H9 (cell line): ENCODE results near the gene SGSM2. TPM values are rescaled to one million over a fixed set of nuclear protein-coding genes. Genes with fewer than 3 reads are reported as not detected.

Source experiments
- DNase-seq: peaks from one replicate; pipeline ENCODE4 v3.0.0-alpha.2; 2017
- H2AFZ ChIP-seq: one replicate; pipeline ENCODE4 v1.6.1; 2013; ENCODE audit warnings: mild to moderate bottlenecking, low read length, control low read depth, moderate library complexity
- H2AK5ac ChIP-seq: 2 replicates; pipeline ENCODE4 v1.6.1; 2013; ENCODE audit warnings: low read length, control low read depth, mixed read lengths; ENCODE audit not compliant: insufficient read length
- H2BK120ac ChIP-seq: one replicate; pipeline ENCODE4 v1.6.1; 2013; ENCODE audit warnings: low read depth, mild to moderate bottlenecking, low read length, control low read depth, inconsistent platforms; ENCODE audit not compliant: poor library complexity, severe bottlenecking
- H2BK12ac ChIP-seq: 2 replicates; pipeline ENCODE4 v1.6.1; 2013; ENCODE audit warnings: low read length, control low read depth, mixed read lengths, low read depth; ENCODE audit not compliant: insufficient read length
- H2BK15ac ChIP-seq: 2 replicates; pipeline ENCODE4 v1.6.1; 2013; ENCODE audit warnings: low read depth, low read length, control low read depth
- H2BK20ac ChIP-seq: one replicate; pipeline ENCODE4 v1.6.1; 2013; ENCODE audit warnings: low read depth, mild to moderate bottlenecking, low read length, control low read depth, inconsistent platforms; ENCODE audit not compliant: poor library complexity, severe bottlenecking
- H2BK5ac ChIP-seq: 2 replicates; pipeline ENCODE4 v1.6.1; 2013; ENCODE audit warnings: low read length, control low read depth, mixed read lengths; ENCODE audit not compliant: insufficient read length
- H3K14ac ChIP-seq: 2 replicates; pipeline ENCODE4 v1.6.1; 2013; ENCODE audit warnings: low read length, control low read depth; ENCODE audit not compliant: insufficient read depth
- H3K18ac ChIP-seq: 2 replicates; pipeline ENCODE4 v1.6.1; 2013; ENCODE audit warnings: low read depth, mild to moderate bottlenecking, mixed read lengths, low read length, control low read depth; ENCODE audit not compliant: insufficient read length
- H3K23ac ChIP-seq: 2 replicates; pipeline ENCODE4 v1.6.1; 2013; ENCODE audit warnings: low read length, control low read depth, mixed read lengths, low read depth; ENCODE audit not compliant: insufficient read length
- H3K23me2 ChIP-seq: 2 replicates; pipeline ENCODE4 v1.6.1; 2013; ENCODE audit warnings: low read depth, mild to moderate bottlenecking, mixed read lengths, low read length, control low read depth; ENCODE audit not compliant: insufficient read length, poor library complexity, severe bottlenecking
- H3K27ac ChIP-seq: 2 replicates; pipeline ENCODE4 v1.5.1; 2013; ENCODE audit warnings: low read length, control low read depth, mixed read lengths, low read depth; ENCODE audit not compliant: insufficient read length
- H3K27me3 ChIP-seq: 2 replicates; pipeline ENCODE4 v1.6.1; 2013; ENCODE audit warnings: low read length, control low read depth, inconsistent platforms; ENCODE audit not compliant: insufficient read depth
- H3K4ac ChIP-seq: 2 replicates; pipeline ENCODE4 v1.6.1; 2013; ENCODE audit warnings: low read depth, mild to moderate bottlenecking, control low read depth, inconsistent platforms, low read length, moderate library complexity
- H3K4me1 ChIP-seq: 2 replicates; pipeline ENCODE4 v1.6.1; 2013; ENCODE audit warnings: low read length, control low read depth, inconsistent platforms; ENCODE audit not compliant: insufficient read depth
- H3K4me2 ChIP-seq: 2 replicates; pipeline ENCODE4 v1.6.1; 2013; ENCODE audit warnings: low read length, control low read depth, mixed read lengths; ENCODE audit not compliant: insufficient read length, insufficient read depth
- H3K56ac ChIP-seq: 2 replicates; pipeline ENCODE4 v1.6.1; 2013; ENCODE audit warnings: low read depth, mild to moderate bottlenecking, mixed read lengths, low read length, control low read depth; ENCODE audit not compliant: insufficient read length
- H3K79me1 ChIP-seq: 2 replicates; pipeline ENCODE4 v1.6.1; 2013; ENCODE audit warnings: low read depth, mild to moderate bottlenecking, moderate library complexity, low read length, control low read depth, inconsistent platforms; ENCODE audit not compliant: insufficient read depth, poor library complexity, severe bottlenecking
- H3K79me2 ChIP-seq: 2 replicates; pipeline ENCODE4 v1.6.1; 2013; ENCODE audit warnings: low read length, control low read depth, inconsistent platforms; ENCODE audit not compliant: insufficient read depth
- H3K9ac ChIP-seq: 2 replicates; pipeline ENCODE4 v1.6.1; 2013; ENCODE audit warnings: low read length, control low read depth, mixed read lengths; ENCODE audit not compliant: insufficient read length; ENCODE audit errors: extremely low read depth
- H3K9me3 ChIP-seq: one replicate; pipeline ENCODE4 v1.6.1; 2013; ENCODE audit warnings: low read depth, low read length, inconsistent platforms; ENCODE audit not compliant: control insufficient read depth
- H3T11ph ChIP-seq: one replicate; pipeline ENCODE4 v1.6.1; 2013; ENCODE audit warnings: mild to moderate bottlenecking, low read length, control low read depth, inconsistent platforms
- H4K20me1 ChIP-seq: one replicate; pipeline ENCODE4 v1.6.1; 2013; ENCODE audit not compliant: control insufficient read depth, insufficient read length, insufficient read depth
- H4K5ac ChIP-seq: 2 replicates; pipeline ENCODE4 v1.6.1; 2013; ENCODE audit warnings: low read depth, mild to moderate bottlenecking, mixed read lengths, low read length, control low read depth; ENCODE audit not compliant: insufficient read length
- H4K8ac ChIP-seq: replicated peaks from 2 replicates; pipeline ENCODE4 v1.6.1; 2013; ENCODE audit warnings: low read length, control low read depth, mixed read lengths, low read depth; ENCODE audit not compliant: insufficient read length
- H4K91ac ChIP-seq: 2 replicates; pipeline ENCODE4 v1.6.1; 2013; ENCODE audit warnings: low read depth, mild to moderate bottlenecking, moderate library complexity, mixed read lengths, low read length, control low read depth; ENCODE audit not compliant: insufficient read length
- H3K27ac Mint-ChIP-seq, 3 experiments: 2 replicates in 2 of 3; 3 replicates in 1 of 3; pipeline ENCODE4 v1.8.0; 2020 to 2021; ENCODE audit warnings: mixed read lengths in 3 of 3, mild to moderate bottlenecking in 1 of 3, moderate library complexity in 1 of 3
- H3K27me3 Mint-ChIP-seq: 2 replicates; pipeline ENCODE4 v1.8.0; 2021; ENCODE audit warnings: low read depth, mild to moderate bottlenecking, moderate library complexity, mixed read lengths
- H3K36me3 Mint-ChIP-seq, 3 experiments: 2 replicates in 2 of 3; 3 replicates in 1 of 3; pipeline ENCODE4 v1.8.0; 2020 to 2021; ENCODE audit warnings: low read depth in 3 of 3, mixed read lengths in 3 of 3; ENCODE audit not compliant: insufficient read depth in 1 of 3
- H3K4me1 Mint-ChIP-seq, 2 experiments: 2 replicates each; pipeline ENCODE4 v1.8.0; 2020; ENCODE audit warnings: mixed read lengths in 2 of 2
- H3K4me3 Mint-ChIP-seq, 2 experiments: 2 replicates in 1 of 2; 3 replicates in 1 of 2; pipeline ENCODE4 v1.8.0; 2020 to 2021; ENCODE audit warnings: mild to moderate bottlenecking in 2 of 2, mixed read lengths in 2 of 2, moderate library complexity in 1 of 2
- H3K9me3 Mint-ChIP-seq, 2 experiments: 2 replicates in 1 of 2; 3 replicates in 1 of 2; pipeline ENCODE4 v1.8.0; 2020; ENCODE audit warnings: mild to moderate bottlenecking in 2 of 2, mixed read lengths in 2 of 2, moderate library complexity in 1 of 2
- WGBS: extraction: QIAGEN DNeasy Blood & Tissue Kit; methylation state at CpG from one replicate; pipeline ENCODE4 v1.1.7; 2013; ENCODE audit warnings: missing lambda C conversion rate, low lambda C conversion rate, mixed read lengths; ENCODE audit not compliant: insufficient read length; ENCODE audit errors: extremely low coverage; 5-methylcytosine and 5-hydroxymethylcytosine counted together
- total RNA-seq: library from RNA; stranded (reverse); gene quantifications from 2 replicates; pipeline ENCODE4 v1.2.1, GENCODE V29; 2021
- TF ChIP-seq, protein P1 (sequence below): fragments of 200-600 bp; sonication (generic); conservative IDR thresholded peaks from 3 replicates; pipeline ENCODE4 v1.8.0; 2021; ENCODE audit warnings: antibody characterized with exemption, mild to moderate bottlenecking

Gene SGSM2
- total RNA-seq, 1 experiment from 2014 or later, result 45.6 TPM

DNA sequence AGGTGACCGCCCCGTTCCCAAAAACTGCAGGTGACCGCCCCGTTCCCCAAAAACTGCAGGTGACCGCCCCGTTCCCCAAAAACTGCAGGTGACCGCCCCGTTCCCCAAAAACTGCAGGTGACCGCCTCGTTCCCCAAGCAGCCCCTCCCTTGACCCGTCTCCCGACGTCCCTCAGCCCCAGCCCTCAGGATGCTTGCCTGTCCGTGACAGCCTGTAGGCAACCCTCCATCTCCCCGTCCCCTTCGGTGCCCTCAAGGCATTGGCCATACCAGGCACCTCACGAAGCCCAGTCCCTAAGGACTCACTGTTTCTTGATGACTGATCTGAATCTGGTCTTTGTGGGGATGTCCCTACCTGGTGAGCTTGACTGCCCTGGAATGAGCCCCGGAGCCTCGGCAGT is 25.1 kb downstream of the SGSM2 start:
- peaks cover 2 to 4% of the 10 kb centered on the region in 2 experiments for H3K4me1 Mint-ChIP-seq
- no peak overlapping the region; a peak in 1 of 5 replicates for H3K4me3 Mint-ChIP-seq
- Histone ChIP-seq H3K4me1 (0 out of 2 replicates have a peak, but pooled peaks cover 2% of the 10 kb centered on the region), H3K27ac (no peak overlapping the region), H2BK15ac (no peak overlapping the region), H3K79me2 (no peaks in the 10 kb centered on the region), H3K4ac (no peak overlapping the region), H3K9ac (no peak overlapping the region), H3K9me3 (no peaks in the 10 kb centered on the region), H2BK120ac (no peak overlapping the region), H2AFZ (no peak overlapping the region), H3K27me3 (no peaks in the 10 kb centered on the region), H2BK20ac (no peak overlapping the region), H4K5ac (no peak overlapping the region), H3K18ac (no peak overlapping the region), H4K91ac (no peak overlapping the region), H2AK5ac (no peak overlapping the region), H2BK12ac (no peak overlapping the region), H3K23ac (no peak overlapping the region), H4K20me1 (no peaks in the 10 kb centered on the region), H3T11ph (no peak overlapping the region), H4K8ac (no peak overlapping the region), H3K23me2 (no peaks in the 10 kb centered on the region), H3K14ac (no peak overlapping the region), H2BK5ac (no peak overlapping the region), H3K79me1 (no peaks in the 10 kb centered on the region), H3K56ac (no peak overlapping the region), H3K4me2 (no peak overlapping the region)
- no peak for DNase-seq
- no CpG with 5 or more reads among the region's 19 CpGs for WGBS
- peaks cover 3% of the 10 kb centered on the region; the same call in 1 of the 2 replicates for H3K27me3 Mint-ChIP-seq
- TF ChIP-seq, protein P1, sequence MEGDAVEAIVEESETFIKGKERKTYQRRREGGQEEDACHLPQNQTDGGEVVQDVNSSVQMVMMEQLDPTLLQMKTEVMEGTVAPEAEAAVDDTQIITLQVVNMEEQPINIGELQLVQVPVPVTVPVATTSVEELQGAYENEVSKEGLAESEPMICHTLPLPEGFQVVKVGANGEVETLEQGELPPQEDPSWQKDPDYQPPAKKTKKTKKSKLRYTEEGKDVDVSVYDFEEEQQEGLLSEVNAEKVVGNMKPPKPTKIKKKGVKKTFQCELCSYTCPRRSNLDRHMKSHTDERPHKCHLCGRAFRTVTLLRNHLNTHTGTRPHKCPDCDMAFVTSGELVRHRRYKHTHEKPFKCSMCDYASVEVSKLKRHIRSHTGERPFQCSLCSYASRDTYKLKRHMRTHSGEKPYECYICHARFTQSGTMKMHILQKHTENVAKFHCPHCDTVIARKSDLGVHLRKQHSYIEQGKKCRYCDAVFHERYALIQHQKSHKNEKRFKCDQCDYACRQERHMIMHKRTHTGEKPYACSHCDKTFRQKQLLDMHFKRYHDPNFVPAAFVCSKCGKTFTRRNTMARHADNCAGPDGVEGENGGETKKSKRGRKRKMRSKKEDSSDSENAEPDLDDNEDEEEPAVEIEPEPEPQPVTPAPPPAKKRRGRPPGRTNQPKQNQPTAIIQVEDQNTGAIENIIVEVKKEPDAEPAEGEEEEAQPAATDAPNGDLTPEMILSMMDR, result no peak
- no peaks in the 10 kb centered on the region for H3K9me3 Mint-ChIP-seq
- H3K36me3 Mint-ChIP-seq, result peaks cover 4 to 18% (median 8%) of the 10 kb centered on the region in 3 experiments; a peak in 6 of 7 replicates
- H3K27ac Mint-ChIP-seq, result peak overlapping the region in 2 of 3 experiments; percentile 70 to 88; a peak in 3 of 7 replicates
